Activated CD8-positive, alpha-beta memory T cell treated with anti-CD3 and anti-CD28 coated beads, Interleukin-2, amount 50 U/mL, for 4 hours (primary cell): ENCODE results near the gene CD7.

Experiments
- DNase-seq: peaks from one replicate; pipeline ENCODE4 v3.0.0-alpha.2; 2020

CD7 gene

GRCh38 chr17:82297714-82298537 is 19.5 kb downstream of the CD7 start:
- DNase-seq = peak; percentile 89

- DNase-seq = peak; percentile 77
These were observed 20.1 kb downstream of the CD7 start for GRCh38 chr17:82297280-82297713.

DNA sequence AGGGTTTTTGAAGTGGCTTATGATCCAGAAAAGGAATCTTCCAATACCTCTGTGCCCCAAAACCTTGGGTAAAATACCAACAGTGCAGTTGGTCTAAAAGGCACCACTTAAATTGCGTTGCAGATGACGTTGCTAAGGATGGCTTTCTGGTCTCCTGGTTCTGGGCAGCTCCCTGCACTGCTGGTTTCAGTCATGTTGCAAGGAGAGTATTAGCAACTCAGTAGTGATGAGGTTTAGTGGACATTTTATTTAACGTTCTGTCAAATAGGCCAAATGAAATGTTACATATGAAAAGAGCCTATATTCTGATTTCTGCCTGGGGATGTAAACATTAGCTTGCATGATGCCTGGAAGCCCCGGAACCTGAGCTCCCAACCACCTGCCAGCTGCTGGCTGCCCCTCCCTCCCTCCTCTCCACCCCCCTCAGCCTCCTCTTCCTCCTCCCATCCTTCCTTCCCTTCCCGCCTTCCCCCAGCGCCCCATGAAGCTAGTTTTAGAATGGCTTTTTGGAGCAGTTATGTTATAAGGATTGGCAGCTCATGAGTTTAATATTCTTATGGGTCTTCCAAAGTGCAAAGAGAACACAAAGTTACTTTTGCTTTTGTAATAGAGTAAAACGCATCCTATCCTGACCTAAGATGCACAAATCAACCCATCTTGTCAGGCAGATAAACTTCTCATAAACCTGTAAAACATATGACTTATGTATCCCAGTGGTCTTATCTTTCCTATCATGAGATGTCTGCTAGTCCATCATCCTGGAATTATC is 20.7 kb downstream of the CD7 start:
- no peak for DNase-seq

DNA sequence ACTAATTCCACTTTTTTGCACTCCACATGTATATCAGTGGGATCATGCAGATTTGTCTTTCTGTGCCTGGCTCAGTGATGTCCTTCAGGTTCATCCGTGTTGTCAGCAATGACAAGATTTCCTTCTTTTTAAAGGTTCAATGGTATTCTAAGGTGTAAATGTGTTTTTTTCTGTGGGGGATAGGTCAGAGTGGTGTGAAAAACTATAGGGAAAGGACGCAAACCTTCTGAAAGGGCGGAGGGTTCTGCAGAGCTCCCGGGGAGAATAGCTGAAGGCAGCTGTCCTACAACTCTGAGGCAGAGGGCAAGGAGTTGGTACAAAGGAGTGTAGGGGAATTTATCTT is 22.0 kb downstream of the CD7 start:
- DNase-seq = no peak

DNA sequence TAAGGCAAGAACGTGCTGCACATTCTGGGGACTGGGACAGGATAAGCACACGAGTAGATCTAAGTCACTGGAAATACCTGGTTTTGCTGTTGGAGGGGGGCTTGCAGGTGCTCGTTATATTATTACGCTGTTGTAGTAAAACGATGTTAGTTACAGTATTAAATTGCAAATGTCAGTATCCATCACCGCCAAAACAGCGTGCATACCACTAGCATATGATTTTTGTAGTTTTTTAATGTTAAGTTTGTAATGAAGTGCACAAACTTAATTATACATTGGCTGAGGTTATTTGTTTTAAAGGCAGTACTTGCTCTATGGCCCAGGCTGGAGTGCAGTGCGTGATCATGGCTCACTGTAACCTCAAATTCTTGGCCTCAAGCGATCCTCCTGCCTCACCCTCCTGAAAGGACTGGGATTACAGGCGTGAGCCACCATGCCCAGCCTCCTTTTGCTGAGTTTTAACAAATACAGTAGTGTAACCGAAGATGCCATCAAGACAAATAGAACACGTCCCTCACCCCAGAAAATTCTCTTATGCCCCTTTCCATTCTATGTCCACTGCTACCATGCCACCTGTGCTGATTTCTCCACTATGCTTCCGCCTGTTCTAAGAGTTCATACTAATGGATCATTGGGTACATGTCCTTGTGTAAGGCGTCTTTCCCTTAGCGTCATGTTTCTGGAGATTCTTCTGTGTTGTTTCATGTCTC is 23.2 kb downstream of the CD7 start:
- no peak for DNase-seq

GRCh38 chr17:82292251-82293154 is 24.9 kb downstream of the CD7 start:
- DNase-seq = peak; percentile 90

DNA sequence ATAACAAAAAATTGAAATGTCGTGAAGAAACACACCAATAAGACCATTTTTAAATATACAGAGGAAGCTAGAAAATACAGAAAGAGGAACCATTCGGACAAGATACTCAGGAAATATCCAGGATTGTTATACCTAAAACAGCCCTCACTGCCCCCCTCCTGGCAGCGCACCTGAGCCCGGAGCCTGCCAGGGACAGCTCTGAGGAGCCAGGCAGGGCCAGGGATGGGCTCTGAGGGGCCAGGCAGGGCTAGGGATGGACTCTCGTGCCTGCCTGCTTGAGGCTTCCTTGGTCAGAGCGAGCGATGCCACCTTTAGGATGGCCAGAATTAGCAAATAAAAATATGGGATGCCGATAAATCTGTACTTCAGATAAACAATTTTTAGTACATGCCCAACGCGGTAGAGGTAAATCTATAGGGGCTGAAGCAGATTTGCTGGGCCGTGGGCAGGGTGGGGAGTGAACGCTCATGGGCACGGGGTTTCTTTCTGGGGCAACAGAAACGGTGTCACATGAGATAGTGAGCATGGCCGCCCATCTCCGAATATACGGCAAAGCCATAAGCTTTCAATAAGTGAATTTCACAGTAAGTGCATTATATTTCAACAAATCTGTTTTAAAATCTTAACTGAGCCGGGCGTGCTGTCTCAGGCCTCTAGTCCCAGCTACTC is 25.7 kb downstream of the CD7 start:
- DNase-seq = no peak

GRCh38 chr17:82287868-82288801 is 29.3 kb downstream of the CD7 start:
- DNase-seq = no peak

DNA sequence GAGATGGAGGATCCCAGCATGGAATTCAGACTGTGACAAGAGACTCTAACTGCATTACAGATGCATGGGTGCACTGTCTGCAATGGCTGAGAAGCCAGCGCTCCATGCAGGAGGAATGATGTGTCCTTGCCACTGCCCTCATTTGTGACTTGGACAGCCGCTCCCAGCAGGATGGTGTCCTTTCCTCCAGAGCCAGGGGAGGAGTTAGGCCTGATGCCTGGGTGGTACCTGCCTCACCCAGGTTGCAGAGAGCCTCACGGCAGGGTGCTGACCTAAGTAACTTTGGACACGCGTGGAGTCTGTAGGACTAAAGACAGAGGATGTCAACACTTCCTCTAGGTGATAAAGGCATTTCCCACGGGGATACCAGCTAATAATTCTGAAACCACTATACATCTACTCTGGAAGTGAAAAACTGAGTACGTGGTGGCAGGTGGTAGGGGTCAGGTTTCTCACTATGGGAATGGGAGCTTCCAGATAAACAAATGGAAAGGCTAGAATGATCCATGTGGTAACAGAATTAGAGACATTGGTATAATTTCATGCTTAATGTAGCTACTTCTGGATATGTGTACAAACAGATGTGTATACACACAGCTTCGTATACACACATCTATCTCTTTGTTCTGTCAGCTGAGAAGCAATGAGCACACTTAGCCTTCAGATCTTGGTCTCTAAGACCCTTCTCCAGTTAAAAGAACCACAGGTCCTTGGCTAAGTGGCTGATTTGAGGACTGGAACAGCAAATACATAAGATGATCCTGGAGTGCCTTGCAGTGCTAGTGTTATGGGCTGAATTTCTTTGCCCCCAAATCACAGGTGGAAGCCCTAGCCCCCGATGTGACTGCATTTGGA is 30.2 kb downstream of the CD7 start:
- DNase-seq = no peak

DNA sequence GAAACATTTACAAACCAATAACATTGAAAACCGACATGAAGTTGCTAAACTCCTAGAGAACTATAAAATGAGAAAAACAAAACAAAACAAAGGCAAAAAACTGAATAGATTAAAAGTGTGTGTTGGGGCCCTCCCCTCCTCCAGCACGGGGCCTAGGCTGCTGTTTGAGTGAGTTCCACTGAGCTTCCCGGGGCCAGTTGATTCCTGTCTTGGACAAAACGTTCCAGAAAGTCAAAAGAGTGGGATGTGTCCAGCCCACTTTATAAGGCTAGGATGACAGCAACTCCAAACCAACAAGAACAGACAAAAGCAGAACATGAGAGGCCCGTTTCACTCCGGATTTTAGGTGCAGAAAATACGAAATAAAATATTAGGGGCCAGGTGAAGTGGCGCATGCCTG is 32.3 kb downstream of the CD7 start:
- DNase-seq = no peak

GRCh38 chr17:82283208-82283749 is 34.1 kb downstream of the CD7 start:
- DNase-seq = peak; percentile 37

DNA sequence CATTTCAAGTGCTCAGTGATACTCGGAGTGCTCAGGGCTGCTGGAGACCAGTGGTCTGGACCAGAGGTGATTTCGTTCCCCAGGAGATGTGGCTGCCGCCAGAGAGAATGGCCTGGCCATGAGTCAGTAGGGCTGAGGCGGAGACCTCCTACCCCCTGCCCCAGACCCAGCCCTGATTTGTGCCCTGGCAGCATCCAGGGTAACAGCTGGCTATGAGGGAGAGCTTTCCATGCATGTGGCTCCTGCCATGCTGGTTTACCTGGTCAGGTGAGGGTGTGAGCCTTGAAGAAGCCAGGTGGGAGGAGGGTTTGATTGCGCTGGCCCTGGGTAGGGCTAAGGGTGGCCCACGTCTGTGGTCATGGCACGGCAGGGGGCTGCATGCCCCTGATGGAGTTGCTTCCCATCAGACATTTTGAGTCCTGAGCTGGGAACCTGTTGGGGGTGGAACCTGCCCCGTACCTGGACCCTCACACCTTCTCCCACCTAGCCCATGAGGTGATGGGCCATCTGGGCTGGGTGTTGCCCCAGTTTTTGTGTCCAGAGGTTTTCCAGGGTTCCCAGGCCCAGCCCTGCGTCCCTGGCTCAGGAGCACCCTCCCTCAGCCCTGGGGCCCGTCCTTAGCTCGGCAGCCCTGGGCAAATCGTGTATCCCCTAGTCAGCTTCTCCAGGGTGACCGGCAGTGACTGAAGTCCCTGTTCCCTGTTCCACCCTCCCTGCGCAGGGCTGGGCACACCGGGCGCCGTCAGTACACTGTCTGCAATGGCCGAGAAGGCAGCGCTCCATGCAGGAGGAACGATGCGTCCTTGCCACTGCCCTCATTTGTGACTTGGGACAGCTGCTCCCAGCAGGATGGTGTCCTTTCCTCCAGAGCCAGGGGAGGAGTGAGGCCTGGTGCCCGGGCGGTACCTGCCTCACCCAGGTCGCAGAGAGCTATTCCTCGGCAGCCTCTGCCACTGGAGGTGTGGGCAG is 34.9 kb downstream of the CD7 start:
- DNase-seq = no peak

- DNase-seq = peak; percentile 35
These were observed 35.7 kb downstream of the CD7 start for GRCh38 chr17:82281502-82282238.

- no peak for DNase-seq
These were observed 36.3 kb downstream of the CD7 start for GRCh38 chr17:82281076-82281475.

GRCh38 chr17:82280537-82280936 is 36.9 kb downstream of the CD7 start:
- DNase-seq = no peak

GRCh38 chr17:82278786-82279391 is 38.5 kb downstream of the CD7 start:
- DNase-seq = no peak

DNA sequence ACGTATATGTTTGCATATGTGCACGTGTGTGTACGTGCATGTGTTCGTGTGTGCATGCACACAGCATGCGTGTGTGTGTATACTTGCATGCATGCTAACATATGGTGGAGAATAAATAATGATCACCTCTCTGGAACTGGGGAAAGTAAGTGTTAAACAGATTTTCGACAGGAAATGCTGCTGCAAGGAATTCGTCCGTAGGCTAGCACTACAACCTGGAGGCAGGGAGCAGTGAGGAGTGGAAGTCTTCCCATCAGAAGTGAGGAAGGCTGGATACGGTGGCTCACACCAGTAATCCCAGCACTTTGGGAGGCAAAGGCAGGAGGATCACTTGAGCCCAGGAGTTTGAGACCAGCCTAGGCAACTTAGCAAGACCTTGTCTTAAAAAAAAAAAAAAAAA is 39.1 kb downstream of the CD7 start:
- DNase-seq = no peak
